A549 (cell line): ENCODE results near the gene CYB561D2.

Source experiments
- CBX8 ChIP-seq: fragments of 200-600 bp; sonication (generic); IDR thresholded peaks from 2 replicates; pipeline ENCODE4 v1.6.1; 2016
- CTCF ChIP-seq: fragments of >200 bp; sonication (Bioruptor Twin); formaldehyde crosslinking; IDR thresholded peaks from 3 replicates; pipeline ENCODE4 v1.5.1; 2016
- RAD21 ChIP-seq, 2 experiments: fragments of >200 bp in 1 of 2; sonication (Bioruptor Twin) in 1 of 2; formaldehyde crosslinking in 1 of 2; IDR thresholded peaks in 1 of 2; conservative IDR thresholded peaks in 1 of 2; 2 replicates in 1 of 2; 3 replicates in 1 of 2; pipeline ENCODE4 v1.6.1; 2012 to 2018; ENCODE audit warnings: inconsistent platforms in 1 of 2

GRCh38 chr3:50373146-50374051 is 22.7 kb downstream of the CYB561D2 start:
- no peak for TF ChIP-seq RAD21 (conservative IDR thresholded peaks at IDR 0.05 in 1 of 2, IDR thresholded peaks at IDR 0.05 in 1 of 2)
- no peak for TF ChIP-seq CTCF
- no peak for TF ChIP-seq CBX8
